SK-N-SH treated with all-trans-retinoic acid at 6 μM for 48 hours (cell line): ENCODE data around the gene TADA2B.

Source experiments
- ATAC-seq: fragments of 200-7000 bp; cut with Tn5 transposase; 3 replicates; pipeline ENCODE4 v1.9.1; 2020; ENCODE audit warnings: mild to moderate bottlenecking, moderate library complexity
- ARNTL ChIP-seq: fragments of 450-650 bp; formaldehyde crosslinking; IDR thresholded peaks from 2 replicates; pipeline ENCODE4 v1.5.0; 2020; ENCODE audit warnings: low read depth, mild to moderate bottlenecking, moderate library complexity, borderline replicate concordance
- BACH2 ChIP-seq: fragments of 250-450 bp; sonication (Bioruptor Pico); IDR thresholded peaks from 2 replicates; pipeline ENCODE4 v1.9.0; 2021; ENCODE audit warnings: mild to moderate bottlenecking, borderline replicate concordance
- CREB5 ChIP-seq: fragments of 250-450 bp; sonication (Bioruptor Pico); IDR thresholded peaks from 2 replicates; pipeline ENCODE4 v1.5.1; 2020; ENCODE audit warnings: low read depth, mild to moderate bottlenecking, moderate library complexity
- CSDC2 ChIP-seq: fragments of 250-450 bp; sonication (Bioruptor Pico); IDR thresholded peaks from 2 replicates; pipeline ENCODE4 v1.5.0; 2020; ENCODE audit warnings: mild to moderate bottlenecking, moderate library complexity
- CSRNP3 ChIP-seq: fragments of 250-450 bp; sonication (Bioruptor Pico); IDR thresholded peaks from 2 replicates; pipeline ENCODE4 v1.5.1; 2021; ENCODE audit warnings: mild to moderate bottlenecking, moderate library complexity
- GLIS3 ChIP-seq: fragments of 250-450 bp; sonication (Bioruptor Pico); IDR thresholded peaks from 2 replicates; pipeline ENCODE4 v1.5.0; 2020; ENCODE audit warnings: mild to moderate bottlenecking, moderate library complexity
- ISL1 ChIP-seq: fragments of 250-450 bp; sonication (Bioruptor Pico); IDR thresholded peaks from 2 replicates; pipeline ENCODE4 v2.1.2; 2022; ENCODE audit warnings: mild to moderate bottlenecking, moderate library complexity
- OSR1 ChIP-seq: fragments of 250-450 bp; sonication (Bioruptor Pico); IDR thresholded peaks from 2 replicates; pipeline ENCODE4 v1.8.0; 2022; ENCODE audit warnings: moderate library complexity, mild to moderate bottlenecking, inconsistent platforms
- PATZ1 ChIP-seq: fragments of 250-450 bp; sonication (Bioruptor Pico); IDR thresholded peaks from 2 replicates; pipeline ENCODE4 v1.8.0; 2020; ENCODE audit warnings: mild to moderate bottlenecking, moderate library complexity, borderline replicate concordance
- POU6F1 ChIP-seq: fragments of 250-450 bp; sonication (Bioruptor Pico); IDR thresholded peaks from 2 replicates; pipeline ENCODE4 v1.8.0; 2021; ENCODE audit warnings: low read depth, mild to moderate bottlenecking, moderate library complexity, borderline replicate concordance
- PPARA ChIP-seq: fragments of 250-450 bp; sonication (Bioruptor Pico); IDR thresholded peaks from 2 replicates; pipeline ENCODE4 v1.5.0; 2020; ENCODE audit warnings: mild to moderate bottlenecking, borderline replicate concordance
- SNAI2 ChIP-seq: fragments of 250-450 bp; sonication (Bioruptor Pico); IDR thresholded peaks from 2 replicates; pipeline ENCODE4 v1.5.0; 2020; ENCODE audit warnings: mild to moderate bottlenecking, moderate library complexity
- TSHZ2 ChIP-seq: fragments of 250-450 bp; sonication (Bioruptor Pico); IDR thresholded peaks from 2 replicates; pipeline ENCODE4 v1.5.0; 2020; ENCODE audit warnings: mild to moderate bottlenecking, moderate library complexity
- ZC3H10 ChIP-seq: fragments of 250-450 bp; sonication (Bioruptor Pico); IDR thresholded peaks from 2 replicates; pipeline ENCODE4 v1.5.1; 2021; ENCODE audit warnings: mild to moderate bottlenecking, moderate library complexity
- ZFP3 ChIP-seq: fragments of 250-450 bp; sonication (Bioruptor Pico); IDR thresholded peaks from 2 replicates; pipeline ENCODE4 v1.5.0; 2020; ENCODE audit warnings: mild to moderate bottlenecking, moderate library complexity
- ZNF70 ChIP-seq: fragments of 450-650 bp; formaldehyde crosslinking; IDR thresholded peaks from 2 replicates; pipeline ENCODE4 v1.5.0; 2020; ENCODE audit warnings: mild to moderate bottlenecking, moderate library complexity
- ZNF8 ChIP-seq: fragments of 450-650 bp; formaldehyde crosslinking; IDR thresholded peaks from 2 replicates; pipeline ENCODE4 v1.5.0; 2020; ENCODE audit warnings: mild to moderate bottlenecking, moderate library complexity

The TADA2B gene

GRCh38 chr4:7025040-7025602 is 18.1 kb upstream of the TADA2B start:
- ATAC-seq = no peak
- TF ChIP-seq ZFP3 (CRISPR knock-in tag) (no peak), PATZ1 (CRISPR knock-in tag) (no peak), TSHZ2 (CRISPR knock-in tag) (no peak), BACH2 (CRISPR knock-in tag) (no peak), CSRNP3 (CRISPR knock-in tag) (no peak), ZNF8 (CRISPR knock-in tag) (no peak), ZNF70 (CRISPR knock-in tag) (no peak), ISL1 (no peak), SNAI2 (CRISPR knock-in tag) (no peak), ZC3H10 (no peak)

GRCh38 chr4:7026107-7026506 is 17.1 kb upstream of the TADA2B start:
- no peak for ATAC-seq

GRCh38 chr4:7027284-7027683 is 15.9 kb upstream of the TADA2B start:
- ATAC-seq = no peak
- no peak for TF ChIP-seq ZC3H10
- TF ChIP-seq CREB5 (CRISPR knock-in tag) = no peak

More at GRCh38 chr4:7026107-7026506, 17.1 kb upstream of the TADA2B start:
- no peak for TF ChIP-seq PPARA (CRISPR knock-in tag)
- TF ChIP-seq CSDC2 (CRISPR knock-in tag) = no peak
- TF ChIP-seq ZNF8 (CRISPR knock-in tag) = no peak
- TF ChIP-seq OSR1 = no peak
- no peak for TF ChIP-seq GLIS3 (CRISPR knock-in tag)
- no peak for TF ChIP-seq ZNF70 (CRISPR knock-in tag)
- no peak for TF ChIP-seq POU6F1
- TF ChIP-seq ARNTL (CRISPR knock-in tag) = no peak
- TF ChIP-seq ZFP3 (CRISPR knock-in tag) = no peak
- no peak for TF ChIP-seq ISL1

GRCh38 chr4:7027913-7028312 is 15.3 kb upstream of the TADA2B start:
- no peak for ATAC-seq
- TF ChIP-seq PATZ1 (CRISPR knock-in tag) = no peak
- no peak for TF ChIP-seq ZC3H10
